SH-SY5Y (cell line): ENCODE data around the gene PRDM10.

ENCODE experiments used
- GATA2 ChIP-seq: IDR thresholded peaks from 2 replicates; pipeline ENCODE4 v1.6.1; 2011; ENCODE audit warnings: mild to moderate bottlenecking, low read depth, low read length
- GATA3 ChIP-seq: IDR thresholded peaks from 2 replicates; pipeline ENCODE4 v1.6.1; 2011; ENCODE audit warnings: low read depth, mild to moderate bottlenecking, low read length, moderate library complexity

GRCh38 chr11:129881570-129882170 is 121.0 kb downstream of the PRDM10 start:
- TF ChIP-seq GATA2: no peak
- no peak for TF ChIP-seq GATA3
